Activated CD8-positive, alpha-beta memory T cell treated with anti-CD3 and anti-CD28 coated beads for 1 hour (primary cell): Measurements from ENCODE around the gene RAB37.

Experiments
- DNase-seq, 2 donors: peaks; one replicate each; pipeline ENCODE4 v3.0.0-alpha.2; 2020; ENCODE audit warnings: low read depth in 1 of 2; ENCODE audit errors: extremely low read depth in 1 of 2

RAB37 gene

DNA sequence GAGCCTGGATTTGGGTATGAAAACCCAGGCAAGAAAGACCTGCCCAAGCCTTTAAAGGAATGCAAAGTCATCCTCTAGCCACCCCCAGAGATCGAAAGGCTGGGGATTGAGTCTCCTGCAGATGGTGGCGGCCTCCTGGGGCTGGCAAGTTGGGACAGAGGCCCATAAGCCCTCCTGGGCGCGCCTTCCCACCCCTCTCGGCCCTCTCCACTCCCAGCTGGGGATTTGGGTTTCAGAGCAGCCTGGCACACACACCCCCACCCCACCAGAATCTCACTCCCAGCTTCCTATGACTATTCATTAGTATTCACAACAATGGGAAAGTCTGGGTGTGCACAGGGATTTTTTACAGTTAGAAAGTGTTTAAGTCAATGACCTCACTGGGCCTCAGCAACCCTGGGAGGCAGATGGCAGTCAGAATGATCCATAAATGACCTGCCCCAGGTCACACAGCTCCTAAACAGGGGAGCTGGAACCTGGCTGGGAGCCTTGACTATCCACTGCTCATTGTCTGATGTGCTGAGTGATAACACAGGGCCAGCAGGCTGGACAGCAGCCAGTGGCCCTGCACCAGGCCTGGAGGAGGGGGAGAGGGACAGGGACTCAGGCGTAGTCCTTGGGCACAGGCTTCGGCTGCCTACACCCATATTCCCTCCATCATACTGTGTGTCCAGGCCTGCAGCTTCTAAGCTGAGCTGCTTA lies 23.5 kb downstream of the RAB37 start:
- no peak for DNase-seq

DNA sequence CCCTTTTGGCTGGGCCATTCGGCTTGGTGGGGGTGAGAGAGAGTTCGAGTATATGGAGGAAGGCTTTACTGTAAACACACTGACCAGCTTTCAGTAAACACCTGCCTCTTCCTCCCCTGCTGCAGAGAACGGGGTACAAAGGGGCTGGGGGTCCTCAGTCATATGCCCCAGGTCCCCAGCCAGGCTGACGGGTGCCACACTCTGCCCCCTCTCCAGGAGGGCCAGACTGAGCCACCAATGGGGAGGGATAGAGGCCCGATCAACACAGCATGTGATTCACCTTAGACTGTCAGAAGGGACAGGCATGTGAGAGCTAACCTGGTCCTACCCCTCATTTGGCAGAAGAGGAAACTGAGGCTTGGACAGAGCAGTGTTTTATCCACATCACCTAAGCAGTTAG lies 24.4 kb downstream of the RAB37 start:
- DNase-seq, result no peak

DNA sequence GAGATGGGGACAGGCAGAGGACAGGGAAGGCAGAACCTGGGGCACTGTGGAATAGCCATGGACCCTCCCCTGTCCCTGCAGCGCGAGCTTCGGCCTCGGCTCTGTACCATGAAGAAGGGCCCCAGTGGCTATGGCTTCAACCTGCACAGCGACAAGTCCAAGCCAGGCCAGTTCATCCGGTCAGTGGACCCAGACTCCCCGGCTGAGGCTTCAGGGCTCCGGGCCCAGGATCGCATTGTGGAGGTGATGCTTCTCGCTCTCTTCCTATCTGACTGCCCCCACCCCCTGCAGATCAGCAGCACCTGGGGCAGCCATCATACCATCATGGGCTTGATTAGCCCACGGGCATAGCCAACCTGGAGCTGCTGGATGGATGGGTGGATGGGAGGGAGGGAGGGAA lies 24.9 kb downstream of the RAB37 start:
- DNase-seq, result no peak

DNA sequence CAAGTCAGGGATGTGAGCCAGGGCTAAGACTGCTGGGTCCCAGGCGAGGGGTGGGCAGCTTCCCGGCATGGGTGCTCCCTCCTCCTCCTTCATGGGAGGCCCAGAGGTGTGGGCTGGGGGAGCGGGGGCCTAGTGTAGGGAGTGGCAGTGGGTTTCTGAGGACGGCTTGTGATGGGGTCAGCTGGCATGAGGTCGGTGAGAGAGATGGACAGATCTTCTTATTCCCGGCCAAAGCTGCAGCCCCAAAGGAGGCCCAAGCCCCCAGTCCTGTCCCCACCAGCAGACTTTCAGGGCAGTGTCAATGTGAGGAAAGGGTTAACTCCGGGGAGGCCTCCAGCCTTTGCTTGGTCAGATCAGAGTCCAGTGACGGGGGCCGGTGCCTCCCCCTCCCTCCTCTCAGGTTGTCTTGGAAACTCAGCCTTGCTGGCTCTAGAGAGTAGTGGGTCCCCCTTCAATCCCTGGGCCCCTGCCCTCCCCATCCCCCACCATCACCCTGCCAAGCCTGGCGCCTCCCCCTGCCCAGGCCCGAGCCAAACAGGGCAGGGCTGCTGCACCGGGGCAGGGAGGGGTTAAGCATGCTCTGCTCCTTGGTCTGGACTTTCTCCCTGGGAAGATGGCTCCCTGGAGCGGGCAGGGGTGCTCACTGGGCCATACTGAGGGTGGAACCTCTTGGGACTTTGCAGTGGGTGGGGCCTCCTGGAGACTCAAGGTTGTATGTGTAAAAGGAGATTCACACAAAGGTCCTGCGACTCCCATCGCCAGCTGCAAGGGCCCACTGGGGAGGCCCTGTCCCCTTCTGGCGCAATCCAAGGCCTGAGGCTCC lies 26.7 kb downstream of the RAB37 start:
- no peak for DNase-seq

DNA sequence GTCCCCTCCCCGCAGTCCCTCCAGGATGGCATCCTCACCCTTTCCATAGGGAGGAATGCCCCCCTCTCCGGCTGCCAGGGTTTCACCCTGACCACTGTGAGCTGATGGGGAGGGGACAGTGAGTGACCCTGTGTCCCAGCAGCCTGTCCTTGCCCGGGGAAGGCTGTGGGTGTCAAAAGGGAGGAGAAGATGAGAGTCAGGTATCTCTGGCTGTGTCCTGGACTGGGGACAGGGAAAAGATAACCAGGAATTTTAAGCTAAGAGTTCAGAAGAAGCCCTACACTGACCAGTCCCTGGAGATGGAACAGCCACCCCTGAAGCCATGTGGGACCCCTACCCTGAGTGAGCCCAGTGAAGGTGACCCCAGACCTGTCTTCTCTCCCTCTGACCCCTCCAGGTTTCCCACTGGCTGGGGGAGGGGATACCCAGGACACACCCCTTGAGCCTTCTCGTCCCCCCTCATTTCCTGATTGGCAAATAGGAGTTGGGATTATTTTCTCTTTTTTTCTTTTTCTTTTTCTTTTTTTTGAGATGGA lies 27.8 kb downstream of the RAB37 start:
- no peak for DNase-seq

DNA sequence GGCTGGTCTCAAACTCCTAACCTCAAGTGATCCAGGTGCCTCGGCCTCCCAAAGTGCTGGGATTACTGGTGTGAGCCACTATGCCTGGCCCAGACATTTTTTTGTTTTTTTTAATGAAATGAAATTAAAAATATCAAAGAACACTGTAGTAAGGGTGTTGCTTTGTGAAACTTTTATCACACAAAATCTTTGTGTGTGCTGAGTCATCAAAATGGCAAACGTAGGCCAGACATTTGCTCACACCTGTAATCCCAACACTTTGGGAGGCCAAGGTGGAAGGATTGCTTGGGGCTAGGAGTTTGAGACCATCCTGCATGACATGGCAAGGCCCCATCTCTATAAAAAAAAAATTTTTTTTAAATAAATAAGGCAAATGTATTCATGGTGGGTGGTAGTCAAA lies 29.4 kb downstream of the RAB37 start:
- no peak for DNase-seq

DNA sequence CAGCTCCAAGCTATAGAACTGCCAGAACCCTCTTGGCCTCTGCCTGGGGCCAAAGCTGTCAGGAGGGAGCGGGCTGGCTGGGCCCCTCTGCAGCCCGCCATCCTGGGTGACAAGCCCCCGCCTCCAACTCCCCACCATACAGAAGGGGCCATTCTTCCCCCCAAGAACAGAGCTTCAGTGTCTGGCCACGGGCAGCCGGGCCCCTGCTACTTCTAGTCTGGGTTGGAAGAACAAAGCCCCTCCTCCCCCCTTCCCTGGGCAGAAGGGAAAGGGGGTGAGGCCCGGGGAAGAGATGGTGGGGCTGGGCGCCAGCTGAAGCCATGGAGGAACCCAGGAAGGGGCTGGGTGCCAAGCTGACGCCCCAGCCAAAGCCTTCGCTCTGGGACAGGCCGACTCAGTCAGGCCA lies 30.1 kb downstream of the RAB37 start:
- DNase-seq, result no peak

DNA sequence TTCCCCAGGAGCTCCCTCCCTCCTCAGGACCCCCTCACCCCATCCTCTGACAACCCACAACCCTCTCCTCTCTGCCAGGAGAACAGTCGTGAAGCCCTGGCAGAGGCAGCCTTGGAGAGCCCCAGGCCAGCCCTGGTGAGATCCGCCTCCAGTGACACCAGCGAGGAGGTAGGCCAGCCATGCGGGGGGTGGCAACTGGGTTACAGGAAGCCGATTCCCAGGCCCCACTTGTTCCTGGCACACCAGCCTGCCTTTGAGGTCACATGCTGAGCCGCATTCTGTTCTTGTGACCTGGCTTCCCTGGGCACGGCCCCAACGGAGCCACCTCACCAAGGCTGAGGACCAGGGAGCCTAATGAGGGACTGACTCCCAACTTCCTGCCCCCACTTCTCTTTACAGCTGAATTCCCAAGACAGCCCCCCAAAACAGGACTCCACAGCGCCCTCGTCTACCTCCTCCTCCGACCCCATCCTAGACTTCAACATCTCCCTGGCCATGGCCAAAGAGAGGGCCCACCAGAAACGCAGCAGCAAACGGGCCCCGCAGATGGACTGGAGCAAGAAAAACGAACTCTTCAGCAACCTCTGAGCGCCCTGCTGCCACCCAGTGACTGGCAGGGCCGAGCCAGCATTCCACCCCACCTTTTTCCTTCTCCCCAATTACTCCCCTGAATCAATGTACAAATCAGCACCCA lies 31.2 kb downstream of the RAB37 start:
- DNase-seq, result no peak

DNA sequence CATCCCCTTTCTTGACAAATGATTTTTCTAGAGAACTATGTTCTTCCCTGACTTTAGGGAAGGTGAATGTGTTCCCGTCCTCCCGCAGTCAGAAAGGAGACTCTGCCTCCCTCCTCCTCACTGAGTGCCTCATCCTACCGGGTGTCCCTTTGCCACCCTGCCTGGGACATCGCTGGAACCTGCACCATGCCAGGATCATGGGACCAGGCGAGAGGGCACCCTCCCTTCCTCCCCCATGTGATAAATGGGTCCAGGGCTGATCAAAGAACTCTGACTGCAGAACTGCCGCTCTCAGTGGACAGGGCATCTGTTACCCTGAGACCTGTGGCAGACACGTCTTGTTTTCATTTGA lies 31.7 kb downstream of the RAB37 start:
- DNase-seq, result no peak

DNA sequence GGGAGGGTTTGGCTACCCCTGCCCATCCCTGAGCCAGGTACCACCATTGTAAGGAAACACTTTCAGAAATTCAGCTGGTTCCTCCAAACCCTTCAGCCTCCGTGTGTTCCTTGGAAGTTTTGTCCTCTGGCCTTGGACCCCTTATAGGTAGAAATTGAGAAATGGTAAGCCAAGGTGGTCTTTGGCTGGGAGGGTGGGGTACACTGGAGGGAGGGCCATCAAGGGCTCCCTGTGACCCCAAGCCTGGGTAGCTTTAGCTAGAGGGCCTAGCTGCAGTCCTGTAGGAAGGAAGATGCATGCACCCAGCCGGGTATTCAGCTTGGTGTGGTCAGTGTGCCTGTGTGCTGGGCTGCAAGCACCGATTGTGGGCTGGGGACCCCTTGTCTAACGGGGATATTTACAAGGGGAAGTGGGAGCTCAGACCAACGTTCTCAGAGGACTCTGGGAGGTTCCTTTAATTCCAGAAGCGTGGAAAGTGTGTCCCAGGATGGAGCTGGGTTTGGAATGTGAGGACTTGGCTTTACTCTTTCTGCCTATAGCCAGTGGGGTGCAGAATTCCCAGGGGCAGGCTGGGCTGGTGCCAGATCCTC lies 32.3 kb downstream of the RAB37 start:
- no peak for DNase-seq

DNA sequence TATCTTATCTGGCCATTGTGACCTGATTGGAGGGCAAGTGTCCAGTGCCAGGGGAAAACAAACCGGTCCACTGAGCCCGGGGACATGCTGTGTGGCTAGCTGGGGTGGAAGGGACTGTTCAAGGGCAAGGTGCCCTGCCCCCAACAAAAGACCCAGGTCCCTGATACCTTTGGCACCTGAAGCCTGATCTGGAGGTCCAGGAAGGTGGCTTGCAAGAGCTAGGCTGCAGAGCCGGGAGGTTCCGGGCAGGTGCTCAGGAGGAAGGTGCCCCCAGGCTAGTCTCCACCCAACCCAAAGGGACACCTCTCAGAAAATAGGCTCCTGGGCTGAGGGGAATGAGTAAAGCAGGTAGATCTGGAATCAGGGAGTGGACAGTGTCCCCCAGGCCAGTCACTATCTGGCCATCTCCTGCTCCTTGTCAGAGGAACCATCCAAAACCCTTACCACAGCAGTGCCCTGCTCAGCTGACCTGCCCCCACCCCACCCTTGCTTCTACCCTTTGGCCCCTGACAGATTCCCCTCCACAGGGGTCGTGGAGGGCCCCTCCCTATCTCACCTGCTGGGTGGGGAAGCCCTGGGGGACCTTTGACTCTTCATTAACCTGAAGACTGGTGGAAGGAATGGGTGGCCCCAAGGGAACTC lies 32.9 kb downstream of the RAB37 start:
- no peak for DNase-seq

DNA sequence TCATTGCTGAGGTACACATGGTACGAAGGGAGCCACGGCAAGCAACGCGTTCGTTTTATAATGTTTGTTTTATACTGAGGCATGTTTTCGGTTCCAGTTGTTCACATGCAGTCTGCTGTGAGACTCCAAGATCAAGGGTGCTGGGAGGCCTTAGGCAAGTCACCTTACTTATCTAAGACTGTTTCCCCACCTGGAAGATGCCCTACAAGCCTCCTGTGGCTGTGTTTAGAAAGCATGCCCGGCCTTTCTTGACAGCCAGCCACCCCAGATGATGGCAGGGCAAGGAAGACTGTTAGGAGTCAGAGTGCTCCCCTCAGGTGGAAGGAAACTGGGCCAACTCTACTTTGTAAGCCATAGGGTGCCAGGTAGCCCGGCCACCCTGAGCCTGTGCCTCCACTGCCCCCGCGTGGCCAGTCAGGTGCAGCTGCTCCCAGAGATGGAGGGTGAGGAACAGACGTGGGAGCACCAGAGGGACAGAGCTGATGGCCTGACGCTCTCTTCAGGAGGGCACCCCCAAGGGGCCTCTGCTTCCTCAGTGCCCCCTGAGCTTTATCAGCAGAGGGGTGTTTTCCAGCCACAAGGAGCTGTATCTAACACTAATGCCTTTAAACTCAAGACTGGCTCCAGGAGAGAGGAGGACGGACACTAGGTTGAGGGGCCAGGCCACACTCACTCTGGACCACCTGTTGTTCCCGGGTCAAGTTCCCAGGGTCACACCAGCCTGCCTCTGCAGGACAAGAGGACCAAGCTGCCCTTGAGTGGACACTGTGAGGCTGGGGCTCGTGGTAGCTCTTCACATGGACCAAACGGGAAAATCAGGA lies 33.7 kb downstream of the RAB37 start:
- peak; percentile 54 to 65 for DNase-seq

DNA sequence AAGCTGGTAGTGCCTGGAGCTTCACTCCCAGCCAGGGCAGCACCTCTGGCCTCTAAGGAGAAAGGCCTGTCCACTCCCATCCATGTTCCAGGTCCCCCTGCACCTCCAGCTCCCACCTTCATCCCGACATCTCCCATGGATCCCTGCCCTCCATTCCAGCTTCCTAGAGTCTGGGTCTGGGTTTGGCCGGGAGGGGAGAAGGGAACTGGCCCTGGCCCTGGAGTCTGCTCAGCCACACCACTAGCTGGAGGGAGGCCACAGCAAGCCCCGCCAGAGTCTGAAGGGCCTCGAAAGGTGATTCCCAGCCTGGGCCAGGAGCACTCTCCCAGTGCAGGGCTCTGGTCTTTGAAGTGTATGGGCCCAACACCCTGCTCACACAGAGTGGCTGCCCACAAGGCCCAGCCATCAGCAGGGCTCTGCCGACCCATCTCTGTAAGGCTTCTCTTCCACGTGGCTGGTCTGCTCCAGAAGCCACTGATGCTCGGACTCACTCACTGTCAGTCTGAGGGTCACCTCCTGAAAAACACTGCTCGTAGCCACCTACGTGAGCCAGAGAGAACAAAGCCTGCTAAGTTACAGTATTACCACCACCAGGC lies 34.4 kb downstream of the RAB37 start:
- no peak for DNase-seq

DNA sequence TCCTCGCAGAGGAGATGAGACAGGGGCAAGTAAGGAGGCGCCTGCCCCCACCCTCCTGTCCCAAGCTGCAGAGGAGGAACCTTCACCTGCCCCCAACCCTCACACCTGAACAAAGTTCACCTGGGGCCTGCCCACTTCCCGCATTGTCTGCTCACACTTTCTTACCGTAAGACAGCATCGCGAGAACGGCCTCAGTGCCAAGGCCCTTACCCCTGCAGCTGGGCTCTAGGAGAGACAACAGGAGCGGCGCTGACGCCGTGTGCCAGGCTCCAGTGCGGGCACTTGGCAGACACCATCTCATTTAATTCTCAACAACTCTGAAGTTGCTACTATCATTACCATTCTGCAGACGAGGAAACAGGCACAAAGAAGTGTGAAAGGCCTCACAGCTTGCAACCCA lies 35.0 kb downstream of the RAB37 start:
- DNase-seq, result no peak

DNA sequence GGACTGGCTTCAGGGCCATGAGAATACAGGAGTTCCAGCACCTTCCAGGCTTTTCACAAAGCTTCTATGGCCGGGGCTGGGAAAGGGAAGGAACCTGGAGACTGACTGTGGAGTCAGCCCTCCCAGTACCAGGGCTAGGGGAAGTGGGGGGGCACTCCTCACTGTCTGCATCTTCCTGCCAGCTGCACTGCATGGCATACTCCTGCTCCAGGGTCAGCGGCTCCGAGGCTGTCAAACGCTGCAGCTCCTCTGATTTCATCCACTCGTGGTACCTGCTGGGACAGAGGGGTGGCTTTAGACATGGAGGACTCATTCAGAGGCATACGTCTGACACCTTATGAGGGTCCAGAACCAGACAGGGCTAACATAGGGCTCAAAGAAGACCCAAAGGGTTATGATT lies 36.4 kb downstream of the RAB37 start:
- no peak for DNase-seq

DNA sequence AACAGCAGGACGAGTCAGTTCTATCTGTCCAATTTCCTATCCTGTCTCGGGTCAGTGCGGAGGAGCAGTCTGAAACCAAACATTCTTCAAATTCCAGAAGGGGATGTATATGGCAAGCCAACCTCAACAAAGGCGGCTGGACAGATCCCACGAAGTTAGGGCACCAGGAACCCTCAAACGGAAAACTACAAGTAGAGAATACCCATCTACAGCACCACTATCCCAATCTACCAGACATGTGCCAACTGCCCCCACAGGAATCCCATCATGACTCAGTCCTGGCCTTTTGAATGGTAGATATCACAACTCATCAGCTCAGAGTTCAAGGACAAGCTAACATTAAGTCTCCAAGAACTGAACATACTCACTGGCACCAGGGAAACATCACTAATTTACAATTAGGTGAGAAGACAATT lies 36.8 kb downstream of the RAB37 start:
- no peak for DNase-seq

DNA sequence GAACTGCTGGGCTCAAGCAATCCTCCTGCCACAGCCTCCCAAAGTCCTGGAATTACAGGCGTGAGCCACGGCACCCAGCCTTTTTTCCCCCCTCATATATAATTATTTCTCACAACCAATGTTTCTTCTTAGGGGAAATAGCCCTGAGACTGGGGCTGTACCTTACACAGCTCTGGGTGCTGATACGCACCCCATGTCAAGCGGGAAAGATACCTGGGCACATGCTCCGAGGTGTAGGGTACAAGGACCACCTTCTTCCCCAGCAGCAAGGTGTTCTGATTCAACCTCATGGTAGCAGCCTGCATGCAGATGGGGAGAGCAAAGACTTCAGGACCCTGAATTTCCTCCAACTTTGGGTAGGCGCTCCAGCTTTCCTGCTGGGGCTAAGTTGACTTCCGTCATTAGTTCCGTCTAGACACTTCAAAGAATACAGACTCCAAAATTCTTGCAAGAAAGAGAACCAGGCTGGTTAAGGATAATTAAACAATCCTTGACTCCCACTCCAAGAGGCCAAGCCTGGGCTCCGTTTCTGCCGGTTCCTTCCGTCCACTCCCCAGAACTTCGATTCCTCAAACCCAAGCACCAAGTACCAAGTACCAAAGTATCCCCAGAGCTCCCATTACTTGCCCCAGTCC lies 38.5 kb downstream of the RAB37 start:
- no peak for DNase-seq

DNA sequence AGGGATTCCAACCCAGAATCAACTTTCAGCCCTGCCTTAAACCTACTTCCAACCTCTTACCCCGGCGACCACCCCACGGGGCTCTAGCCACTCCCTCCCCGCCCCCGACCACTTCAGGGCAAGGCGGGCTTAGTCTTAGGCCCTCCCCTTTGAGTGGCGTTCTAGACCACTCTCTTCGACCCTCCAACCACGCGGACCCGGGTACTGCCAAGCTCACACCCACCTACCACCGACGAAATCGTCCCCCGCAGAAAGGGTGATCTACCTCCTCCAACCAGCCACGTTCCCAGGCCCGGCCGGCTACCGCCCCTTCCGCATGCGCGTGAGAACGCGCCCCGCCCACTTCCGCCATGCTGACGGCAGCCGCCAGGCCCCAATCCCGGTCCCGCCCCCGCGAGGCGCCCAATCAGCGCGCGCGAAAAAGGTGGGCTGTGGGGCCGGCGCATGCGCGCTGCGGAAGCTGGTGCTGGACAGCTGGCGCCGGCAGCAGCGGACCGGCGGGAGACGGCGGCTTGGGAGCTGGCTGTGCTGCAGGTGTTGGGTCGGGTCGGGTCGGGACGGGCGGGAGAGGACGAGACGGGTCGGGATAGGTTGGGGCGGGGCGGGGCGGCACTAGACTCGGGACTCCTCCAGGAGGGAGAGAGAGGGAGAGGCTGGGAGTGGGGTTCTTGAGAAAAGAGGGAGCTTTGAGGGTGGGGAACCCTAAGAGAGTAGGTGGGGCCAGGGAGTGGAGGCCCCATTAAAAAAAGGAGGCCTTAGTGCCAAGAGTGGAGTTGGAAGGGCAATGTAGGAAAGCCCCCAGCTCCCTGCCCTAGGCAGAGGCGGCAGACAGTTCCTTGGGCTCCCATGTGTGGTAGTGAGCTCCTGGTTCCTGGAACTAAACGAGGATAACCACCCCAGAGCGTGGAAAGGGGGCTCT lies 39.2 kb downstream of the RAB37 start, which contains the start of gene NAT9:
Gene NAT9, minus strand, starts transcription at position 302 of the 919 bp plus-strand sequence. CDS start 647 bp downstream, outside the sequence.
- peak; percentile 93 to 100 for DNase-seq
